ENCODE measurements around the gene FARS2.

DNA sequence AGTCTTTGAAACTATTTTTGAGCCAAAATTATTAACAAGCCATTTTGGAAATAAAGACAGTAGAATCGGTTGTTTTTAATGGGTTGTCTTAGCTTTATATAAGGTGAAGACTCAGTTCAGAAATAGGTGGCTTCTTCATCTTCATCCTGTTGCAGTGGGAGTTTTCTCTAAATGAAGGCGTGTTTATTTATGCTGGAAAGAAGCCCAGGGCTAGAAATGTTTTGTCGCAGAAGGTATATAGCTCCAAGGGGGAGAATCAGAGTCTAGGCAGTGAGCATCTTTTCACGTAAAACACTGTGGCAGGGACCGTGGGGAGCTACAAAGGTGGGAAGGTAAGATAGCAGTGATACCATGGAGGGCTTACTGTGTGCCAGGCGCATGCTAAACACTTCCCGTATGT is 34.3 kb downstream of the FARS2 start:
- TF ChIP-seq CTCF (conservative IDR thresholded peaks at IDR 0.05; ENCODE audit: low read length) (no peak), EZH2phosphoT487 (IDR thresholded peaks at IDR 0.05; ENCODE audit: borderline replicate concordance, low read depth, low read length) (no peak)
